Panc1 (cell line): ENCODE results near the gene PINLYP.

Experiments used
- CTCF ChIP-seq: fragments of 450-650 bp; IDR thresholded peaks from 2 replicates; pipeline ENCODE4 v1.5.1; 2017; ENCODE audit warnings: mild to moderate bottlenecking
- POLR2AphosphoS5 ChIP-seq: IDR thresholded peaks from 2 replicates; pipeline ENCODE4 v1.6.1; 2012; ENCODE audit warnings: mild to moderate bottlenecking, low read depth, low read length, moderate library complexity
- REST ChIP-seq, 2 experiments: IDR thresholded peaks; 2 replicates each; pipeline ENCODE4 v1.6.1; 2011 to 2012; ENCODE audit warnings: low read depth in 2 of 2, control low read depth in 1 of 2, low read length in 1 of 2, mild to moderate bottlenecking in 1 of 2, moderate library complexity in 1 of 2; ENCODE audit not compliant: insufficient read depth in 1 of 2
- SIN3A ChIP-seq: IDR thresholded peaks from 2 replicates; pipeline ENCODE4 v1.6.1; 2012; ENCODE audit warnings: low read depth, mild to moderate bottlenecking, low read length, moderate library complexity, borderline replicate concordance; ENCODE audit not compliant: insufficient read depth
- TCF7L2 ChIP-seq: IDR thresholded peaks from 2 replicates; pipeline ENCODE4 v1.6.1; 2011; ENCODE audit warnings: mild to moderate bottlenecking, low read depth, low read length, inconsistent platforms

- TF ChIP-seq CTCF: no peak
- no peak for TF ChIP-seq POLR2AphosphoS5
- TF ChIP-seq SIN3A: no peak
- no peak for TF ChIP-seq REST (IDR thresholded peaks at IDR 0.05; ENCODE audit: insufficient read depth in 1 of 2, low read depth in 2 of 2, low read length in 1 of 2)
- no peak for TF ChIP-seq TCF7L2
Measured at GRCh38 chr19:43563816-43564457, 11.7 kb upstream of the PINLYP start.
